Common myeloid progenitor, CD34-positive (primary cell): ENCODE data around the gene ATP6V1G2.

Experiments used
- CTCF ChIA-PET: fragments of 350-600 bp; sonication (Branson Sonifier 250); formaldehyde crosslinking; loops from one replicate; lab custom pipeline; 2021; ENCODE audit warnings: antibody characterized with exemption; lab: Charles Lee
- POLR2A ChIA-PET: fragments of 350-600 bp; sonication (Branson Sonifier 250); formaldehyde crosslinking; loops from one replicate; lab custom pipeline; 2021; ENCODE audit warnings: antibody characterized with exemption; lab: Charles Lee
- DNase-seq, 3 donors: peaks; one replicate each; pipeline versions ENCODE4 v3.0.0 to v3.0.0-alpha.2; 2013
- H3K27ac ChIP-seq, 2 experiments: 1 replicate in 1 of 2; 2 replicates in 1 of 2; pipeline ENCODE4 v1.7.0; 2013; ENCODE audit warnings: inconsistent platforms in 2 of 2, low read length in 2 of 2, mild to moderate bottlenecking in 2 of 2, low read depth in 1 of 2, moderate library complexity in 1 of 2; ENCODE audit not compliant: severe bottlenecking in 2 of 2, insufficient read depth in 1 of 2, poor library complexity in 1 of 2
- H3K27me3 ChIP-seq, 5 experiments: replicated peaks in 2 of 5; 1 replicate in 3 of 5; 2 replicates in 2 of 5; pipeline versions ENCODE4 v1.6.1 to v1.7.0; 2013; ENCODE audit warnings: low read length in 4 of 5, mild to moderate bottlenecking in 2 of 5, moderate library complexity in 2 of 5, inconsistent platforms in 1 of 5; ENCODE audit not compliant: insufficient read depth in 5 of 5, control insufficient read depth in 4 of 5
- H3K36me3 ChIP-seq, 4 experiments: 1 replicate in 2 of 4; 2 replicates in 2 of 4; pipeline versions ENCODE4 v1.6.1 to v1.7.0; 2013; ENCODE audit warnings: low read length in 3 of 4, control low read depth in 1 of 4, mild to moderate bottlenecking in 1 of 4; ENCODE audit not compliant: control insufficient read depth in 4 of 4, insufficient read depth in 4 of 4
- H3K4me1 ChIP-seq, 4 experiments: 1 replicate in 3 of 4; 2 replicates in 1 of 4; pipeline versions ENCODE4 v1.6.1 to v1.7.1; 2013; ENCODE audit warnings: low read length in 3 of 4, mild to moderate bottlenecking in 3 of 4, control low read depth in 1 of 4, inconsistent platforms in 1 of 4, moderate library complexity in 1 of 4; ENCODE audit not compliant: control insufficient read depth in 4 of 4, insufficient read depth in 4 of 4; ENCODE audit errors: control extremely low read depth in 1 of 4
- H3K4me3 ChIP-seq, 7 experiments: 1 replicate in 4 of 7; 2 replicates in 3 of 7; pipeline versions ENCODE4 v1.5.1 to v1.7.0; 2013; ENCODE audit warnings: mild to moderate bottlenecking in 7 of 7, low read length in 6 of 7, moderate library complexity in 6 of 7, inconsistent platforms in 2 of 7, low read depth in 2 of 7, control low read depth in 1 of 7; ENCODE audit not compliant: insufficient read depth in 4 of 7, control insufficient read depth in 1 of 7; ENCODE audit errors: extremely low read depth in 1 of 7
- H3K9me3 ChIP-seq, 5 experiments: 1 replicate in 4 of 5; 2 replicates in 1 of 5; pipeline versions ENCODE4 v1.6.1 to v1.7.1; 2013; ENCODE audit warnings: low read length in 4 of 5, mild to moderate bottlenecking in 2 of 5, inconsistent platforms in 1 of 5, low read depth in 1 of 5, moderate library complexity in 1 of 5; ENCODE audit not compliant: control insufficient read depth in 4 of 5, insufficient read depth in 2 of 5; ENCODE audit errors: control extremely low read depth in 1 of 5
- whole genome bisulfite sequencing: methylation state at CpG from one replicate; pipeline ENCODE4 v1.1.5; 2013; ENCODE audit not compliant: insufficient coverage; 5-methylcytosine and 5-hydroxymethylcytosine counted together

ATP6V1G2 gene

GRCh38 chr6:31572041-31572911 is 25.9 kb upstream of the ATP6V1G2 start, which contains the start of gene LTA:
Gene LTA (plus strand): TSS chr6:31572289. CDS start chr6:31572743, 454 bp downstream.
- 87% methylated on average over 26 of the region's 27 CpGs for WGBS
- Histone ChIP-seq H3K27ac (no peak within 1 kb of the TSS), H3K4me1 (peaks cover 0 to 45% (median 28%) of the 10 kb centered on the region in 4 experiments), H3K36me3 (no peaks in the 10 kb centered on the region), H3K9me3 (no peaks in the 10 kb centered on the region), H3K27me3 (no peaks in the 10 kb centered on the region), H3K4me3 (no peak within 1 kb of the TSS)
- DNase-seq, result no peak
- ChIA-PET CTCF (interaction anchor here (6.5 to 19.6 kb wide), 3 partner anchors 7 to 22 kb away, joined by 76 to 557 read pairs (median 139); partner anchors contain the start of genes ATP6V1G2, DDX39B, LST1 and LTB), POLR2A (no interaction called here)

GRCh38 chr6:31569861-31570536 is 23.6 kb upstream of the ATP6V1G2 start:
- Histone ChIP-seq H3K36me3 (no peaks in the 10 kb centered on the region), H3K9me3 (no peaks in the 10 kb centered on the region), H3K27me3 (no peaks in the 10 kb centered on the region), H3K27ac (no peak overlapping the region), H3K4me3 (no peak overlapping the region), H3K4me1 (peaks cover 0 to 32% (median 10%) of the 10 kb centered on the region in 4 experiments)
- no peak for DNase-seq
- ChIA-PET POLR2A (interaction anchor here (0.7 kb wide), 1 partner anchor 82 kb away, joined by 3 read pairs; no protein-coding TSS in a partner anchor), CTCF (interaction anchor here (0.6 to 9.9 kb wide), 6 partner anchors 7 to 26 kb away, joined by 3 to 139 read pairs (median 13); partner anchors contain the start of genes LTB, NCR3 and TNF)
- no CpG with 5 or more reads among the region's 1 CpG for WGBS

GRCh38 chr6:31568537-31568961 is 22.1 kb upstream of the ATP6V1G2 start:
- H3K27ac ChIP-seq, result no peak overlapping the region
- ChIA-PET CTCF (interaction anchor here (1.7 to 9.9 kb wide), 5 partner anchors 11 to 27 kb away, joined by 4 to 139 read pairs (median 23); partner anchors contain the start of genes LTB, NCR3, NFKBIL1 and TNF), POLR2A (no interaction called here)
- peak in 2 of 3 donors; percentile 63 to 66 for DNase-seq
- no peak overlapping the region for H3K4me3 ChIP-seq
- 58% methylated on average over 3 of the region's 3 CpGs for WGBS
- H3K36me3 ChIP-seq, result no peaks in the 10 kb centered on the region
- H3K9me3 ChIP-seq, result no peaks in the 10 kb centered on the region
- no peaks in the 10 kb centered on the region for H3K27me3 ChIP-seq
- H3K4me1 ChIP-seq, result peaks cover 2 to 35% (median 10%) of the 10 kb centered on the region in 4 experiments

- no peak overlapping the region for H3K27ac ChIP-seq
- ChIA-PET CTCF (interaction anchor here (1.7 to 9.9 kb wide), 5 partner anchors 12 to 28 kb away, joined by 4 to 139 read pairs (median 23); partner anchors contain the start of genes LTB, NCR3, NFKBIL1 and TNF), POLR2A (no interaction called here)
- peaks cover 2 to 43% (median 12%) of the 10 kb centered on the region in 4 experiments for H3K4me1 ChIP-seq
- no peaks in the 10 kb centered on the region for H3K27me3 ChIP-seq
- H3K4me3 ChIP-seq, result no peak overlapping the region
- 75% methylated on average over 4 of the region's 9 CpGs for WGBS
- H3K36me3 ChIP-seq, result no peaks in the 10 kb centered on the region
- no peaks in the 10 kb centered on the region for H3K9me3 ChIP-seq
- DNase-seq, result no peak
Measured at GRCh38 chr6:31567531-31568370, 21.3 kb upstream of the ATP6V1G2 start.

- ChIA-PET CTCF (interaction anchor here (1.3 to 24.7 kb wide), 4 partner anchors 11 to 36 kb away, joined by 4 to 557 read pairs (median 82); partner anchors contain the start of genes LST1, LTB, NCR3 and NFKBIL1), POLR2A (interaction anchor here (1.5 to 2.7 kb wide), 3 partner anchors 9 to 177 kb away, joined by 5 to 13 read pairs (median 7); partner anchors contain the start of gene LST1)
- Histone ChIP-seq H3K4me3 (peak overlapping the region in 5 of 7 experiments; percentile 16 to 64 (median 33)), H3K27me3 (no peaks in the 10 kb centered on the region), H3K36me3 (peaks cover 0 to 4% (median 1%) of the 10 kb centered on the region in 4 experiments), H3K4me1 (peaks cover 30 to 83% (median 61%) of the 10 kb centered on the region in 4 experiments), H3K27ac (peak overlapping the region in 1 of 2 experiments; percentile 69), H3K9me3 (no peaks in the 10 kb centered on the region)
- DNase-seq, result no peak
Measured at GRCh38 chr6:31560697-31561058, 14.3 kb upstream of the ATP6V1G2 start.
